H1 (cell line): Measurements from ENCODE around the gene SH3PXD2B. TPM values are rescaled to one million over a fixed set of nuclear protein-coding genes. Genes with fewer than 3 reads are reported as not detected.

Source experiments
- CTCF ChIA-PET: fragments of 300-600 bp; sonication (Branson Sonifier 250); formaldehyde crosslinking; loops from one replicate; lab custom pipeline; 2021; ENCODE audit not compliant: partially characterized antibody; lab: Charles Lee
- POLR2A ChIA-PET: fragments of 300-600 bp; sonication (Branson Sonifier 250); formaldehyde crosslinking; loops from one replicate; lab custom pipeline; 2021; ENCODE audit warnings: inconsistent platforms; ENCODE audit not compliant: partially characterized antibody; lab: Charles Lee
- DNase-seq, 2 experiments: peaks; one replicate each; pipeline versions ENCODE4 v3.0.0 to v3.0.0-alpha.2; 2010 to 2022; ENCODE audit warnings: low spot score in 2 of 2, low read depth in 1 of 2, mixed read lengths in 1 of 2
- FAIRE-seq: peaks from 2 replicates; lab custom pipeline; 2011; peaks lifted over from hg19 to GRCh38; lab: Jason Lieb, UNC
- H2AFZ ChIP-seq: 2 replicates; pipeline ENCODE4 v1.8.1; 2012; ENCODE audit warnings: low read length, inconsistent platforms
- H2AK5ac ChIP-seq: 2 replicates; pipeline ENCODE4 v1.6.1; 2013; ENCODE audit warnings: low read depth, low read length
- H2BK120ac ChIP-seq: replicated peaks from 2 replicates; pipeline ENCODE3; 2013; ENCODE audit warnings: low read depth, low read length, inconsistent platforms
- H2BK12ac ChIP-seq: 2 replicates; pipeline ENCODE4 v1.6.1; 2013; ENCODE audit warnings: low read depth, low read length
- H2BK15ac ChIP-seq: 2 replicates; pipeline ENCODE4 v1.6.1; 2013; ENCODE audit warnings: low read length
- H2BK20ac ChIP-seq: 2 replicates; pipeline ENCODE4 v1.6.1; 2013; ENCODE audit warnings: low read length
- H2BK5ac ChIP-seq: 2 replicates; pipeline ENCODE4 v1.6.1; 2013; ENCODE audit warnings: low read depth, low read length
- H3K14ac ChIP-seq: 2 replicates; pipeline ENCODE4 v1.6.1; 2013; ENCODE audit warnings: inconsistent platforms; ENCODE audit not compliant: insufficient read length
- H3K18ac ChIP-seq: 2 replicates; pipeline ENCODE4 v1.6.1; 2013; ENCODE audit warnings: low read length; ENCODE audit errors: extremely low read depth
- H3K23ac ChIP-seq: 2 replicates; pipeline ENCODE4 v1.6.1; 2013; ENCODE audit warnings: inconsistent platforms; ENCODE audit not compliant: insufficient read length
- H3K23me2 ChIP-seq: 2 replicates; pipeline ENCODE4 v1.6.1; 2013; ENCODE audit warnings: low read depth, low read length
- H3K27ac ChIP-seq: 2 replicates; pipeline ENCODE4 v1.6.1; 2011; ENCODE audit warnings: low read depth, low read length, inconsistent platforms
- H3K27me3 ChIP-seq, 4 experiments: replicated peaks in 1 of 4; 1 replicate in 1 of 4; 2 replicates in 3 of 4; pipeline versions ENCODE4 v1.6.1 to v1.8.1; 2011 to 2013; ENCODE audit warnings: low read length in 3 of 4, mild to moderate bottlenecking in 3 of 4, inconsistent platforms in 2 of 4, mixed read lengths in 2 of 4, moderate library complexity in 1 of 4; ENCODE audit not compliant: control insufficient read depth in 3 of 4, insufficient read depth in 3 of 4; ENCODE audit errors: extremely low read depth in 1 of 4
- H3K36me3 ChIP-seq, 4 experiments: 2 replicates each; pipeline versions ENCODE4 v1.6.1 to v1.8.1; 2011 to 2013; ENCODE audit warnings: mild to moderate bottlenecking in 4 of 4, low read length in 3 of 4, moderate library complexity in 2 of 4, control low read depth in 1 of 4, inconsistent platforms in 1 of 4; ENCODE audit not compliant: insufficient read depth in 4 of 4, control insufficient read depth in 2 of 4
- H3K4ac ChIP-seq: replicated peaks from 2 replicates; pipeline ENCODE3; 2013; ENCODE audit warnings: low read length, low read depth, mixed read lengths, inconsistent platforms; ENCODE audit not compliant: insufficient read length
- H3K4me1 ChIP-seq, 4 experiments: replicated peaks in 1 of 4; 1 replicate in 1 of 4; 2 replicates in 3 of 4; pipeline versions ENCODE4 v1.6.1 to v1.8.1; 2011 to 2013; ENCODE audit warnings: low read length in 3 of 4, inconsistent platforms in 2 of 4, mixed read lengths in 1 of 4; ENCODE audit not compliant: insufficient read depth in 4 of 4, control insufficient read depth in 3 of 4
- H3K4me2 ChIP-seq, 2 experiments: 2 replicates each; pipeline versions ENCODE4 v1.6.1 to v1.8.1; 2011 to 2013; ENCODE audit warnings: low read depth in 2 of 2, low read length in 2 of 2, control low read depth in 1 of 2, inconsistent platforms in 1 of 2, mild to moderate bottlenecking in 1 of 2; ENCODE audit not compliant: insufficient read depth in 1 of 2
- H3K4me3 ChIP-seq, 4 experiments: fragments of 200-600, 300-600 bp in 1 of 4; sonication (generic), shearing (Covaris generic), sonication (Bioruptor Twin) in 1 of 4; 2 replicates each; pipeline versions ENCODE4 v1.5.1 to v1.8.1; 2011 to 2016; ENCODE audit warnings: low read length in 4 of 4, low read depth in 3 of 4, control low read depth in 2 of 4, inconsistent platforms in 2 of 4, mild to moderate bottlenecking in 2 of 4, mixed read lengths in 1 of 4, moderate library complexity in 1 of 4; ENCODE audit not compliant: insufficient read depth in 2 of 4; ENCODE audit errors: extremely low read depth in 1 of 4
- H3K56ac ChIP-seq: replicated peaks from 2 replicates; pipeline ENCODE3; 2013; ENCODE audit warnings: low read depth, mild to moderate bottlenecking, mixed read lengths, low read length, inconsistent platforms; ENCODE audit not compliant: insufficient read length
- H3K79me1 ChIP-seq: 2 replicates; pipeline ENCODE4 v1.6.1; 2013; ENCODE audit warnings: low read depth, low read length, control low read depth
- H3K79me2 ChIP-seq, 2 experiments: 2 replicates each; pipeline versions ENCODE4 v1.6.1 to v1.8.1; 2012 to 2013; ENCODE audit warnings: low read length in 2 of 2, mild to moderate bottlenecking in 2 of 2, inconsistent platforms in 1 of 2; ENCODE audit not compliant: insufficient read depth in 2 of 2, control insufficient read depth in 1 of 2
- H3K9ac ChIP-seq, 4 experiments: replicated peaks in 1 of 4; 1 replicate in 1 of 4; 2 replicates in 3 of 4; pipeline versions ENCODE4 v1.6.1 to v1.8.1; 2011 to 2013; ENCODE audit warnings: low read depth in 3 of 4, low read length in 3 of 4, control low read depth in 2 of 4, mild to moderate bottlenecking in 2 of 4, moderate library complexity in 2 of 4, inconsistent platforms in 1 of 4; ENCODE audit errors: extremely low read depth in 1 of 4
- H3K9me3 ChIP-seq, 2 experiments: 2 replicates each; pipeline versions ENCODE4 v1.6.1 to v1.8.1; 2012 to 2013; ENCODE audit warnings: mild to moderate bottlenecking in 2 of 2, moderate library complexity in 2 of 2, control low read depth in 1 of 2, inconsistent platforms in 1 of 2, low read depth in 1 of 2, low read length in 1 of 2, mixed read lengths in 1 of 2; ENCODE audit not compliant: insufficient read depth in 2 of 2
- H4K20me1 ChIP-seq, 2 experiments: replicated peaks in 1 of 2; 2 replicates each; pipeline versions ENCODE3 to v1.8.1; 2011 to 2013; ENCODE audit warnings: inconsistent platforms in 2 of 2, low read length in 2 of 2, mild to moderate bottlenecking in 1 of 2; ENCODE audit not compliant: insufficient read depth in 2 of 2, control insufficient read depth in 1 of 2
- H4K5ac ChIP-seq: 2 replicates; pipeline ENCODE4 v1.6.1; 2013; ENCODE audit warnings: low read length, low read depth, mixed read lengths, inconsistent platforms; ENCODE audit not compliant: insufficient read length
- H4K8ac ChIP-seq: 2 replicates; pipeline ENCODE4 v1.8.0; 2013; ENCODE audit warnings: mild to moderate bottlenecking, moderate library complexity, low read length, inconsistent platforms; ENCODE audit not compliant: insufficient read depth; ENCODE audit errors: extremely low read depth
- H4K91ac ChIP-seq: replicated peaks from 2 replicates; pipeline ENCODE3; 2013; ENCODE audit warnings: low read length, mixed read lengths, inconsistent platforms; ENCODE audit not compliant: insufficient read length
- CBX5 ChIP-seq: fragments of 300-800, 300-1000 bp; sonication (generic); IDR thresholded peaks from 2 replicates; pipeline ENCODE4 v1.7.1; 2016; ENCODE audit warnings: antibody characterized with exemption, low read length, low read depth
- JUND ChIP-seq: IDR thresholded peaks from 2 replicates; pipeline ENCODE4 v1.6.1; 2011; ENCODE audit warnings: mild to moderate bottlenecking, improper control_type of control experiment, low read length
- ZNF274 ChIP-seq: IDR thresholded peaks from 2 replicates; pipeline ENCODE4 v1.7.0; 2012; ENCODE audit warnings: low read length, borderline replicate concordance; ENCODE audit errors: extremely low read depth
- WGBS, 2 experiments: shearing (Covaris generic) in 1 of 2; methylation state at CpG; one replicate each; pipeline versions ENCODE4 v1.1.6 to v1.1.7; 2013 to 2015; ENCODE audit warnings: low lambda C conversion rate in 2 of 2, mixed read lengths in 2 of 2, inconsistent platforms in 1 of 2, low coverage in 1 of 2, missing lambda C conversion rate in 1 of 2; ENCODE audit not compliant: insufficient replicate concordance in 2 of 2, insufficient coverage in 1 of 2, insufficient read length in 1 of 2; ENCODE audit errors: extremely low coverage in 1 of 2, missing lambda C conversion rate in 1 of 2; 5-methylcytosine and 5-hydroxymethylcytosine counted together
- polyA plus RNA-seq, 7 experiments: library from polyadenylated mRNA; depleted of rRNA in 3 of 7; stranded (reverse) in 5 of 7; unstranded in 2 of 7; fragments of >200 nt in 5 of 7; fragments of 200-250 nt in 2 of 7; gene quantifications; 1 replicate in 5 of 7; 2 replicates in 1 of 7; 4 replicates in 1 of 7; pipeline versions ENCODE4 v1.2.1 to v1.2.3, GENCODE V29; 2011 to 2013; ENCODE audit warnings: missing spikeins in 2 of 7, mixed read lengths in 2 of 7
- total RNA-seq: library from RNA; stranded (reverse); fragmentation: NEBNext Ultra II Directional; extraction: Animal tissue kit (Norgen Biotek cat#: 25700); gene quantifications from 2 replicates; pipeline ENCODE4 v1.2.1, GENCODE V29; 2021

The SH3PXD2B gene
- total and polyA plus RNA-seq, 2 of the 8 experiments (the other 6 are each of a cell fraction or from before 2014, with no cell fraction given) = 32.9 to 72.9 TPM

DNA sequence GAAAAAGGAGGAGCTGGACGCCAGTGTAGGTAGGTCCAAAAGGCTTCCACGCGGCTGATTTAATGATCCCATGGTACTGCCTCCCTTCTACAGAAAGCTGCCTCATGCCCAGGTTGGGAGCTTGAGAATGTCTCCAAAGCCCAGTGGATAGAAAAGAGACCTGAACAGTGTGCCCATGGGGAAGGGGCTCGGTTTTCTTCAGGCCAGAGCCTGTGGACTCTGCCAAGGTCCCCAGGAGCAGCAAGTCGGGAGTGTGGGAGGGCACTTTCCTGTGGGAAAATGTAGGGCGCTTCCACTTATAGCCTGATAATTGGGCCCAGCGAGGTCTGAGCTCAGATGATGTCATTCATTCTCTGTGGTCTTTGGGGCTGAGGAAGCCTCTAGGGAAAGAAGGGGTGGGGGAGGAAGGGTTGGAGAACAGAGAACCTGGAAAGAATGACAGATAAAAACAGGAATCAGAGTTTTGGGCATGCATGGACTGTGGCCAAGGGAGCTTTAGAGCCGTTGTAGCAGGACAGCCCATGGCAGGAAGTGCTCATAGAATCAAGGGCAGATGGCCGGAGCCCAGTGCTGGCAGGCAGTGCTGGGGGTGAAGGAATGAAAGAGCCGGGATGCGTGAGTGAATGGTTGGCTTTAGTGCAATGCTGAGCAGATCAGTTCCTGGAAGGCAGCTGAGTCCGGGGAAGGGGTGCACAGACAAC, 42.5 kb upstream of the SH3PXD2B start:
- H2BK5ac ChIP-seq = no peak overlapping the region
- H3K56ac ChIP-seq = no peak overlapping the region
- H2BK15ac ChIP-seq = no peak overlapping the region
- H3K4me2 ChIP-seq = no peak overlapping the region
- H3K23ac ChIP-seq = no peak overlapping the region
- no peak overlapping the region for H3K4ac ChIP-seq
- H3K23me2 ChIP-seq = no peaks in the 10 kb centered on the region
- no peak overlapping the region for H2BK120ac ChIP-seq
- no peaks in the 10 kb centered on the region for H4K20me1 ChIP-seq
- H4K8ac ChIP-seq = no peak overlapping the region
- H3K79me2 ChIP-seq = no peaks in the 10 kb centered on the region
- POLR2A ChIA-PET = interaction anchor here (1.0 kb wide), 1 partner anchor 13 kb away, joined by 3 read pairs; no protein-coding TSS in a partner anchor
- no peaks in the 10 kb centered on the region for H3K36me3 ChIP-seq
- H3K27ac ChIP-seq = no peak overlapping the region
- peak in 1 of 2 experiments; percentile 24 for DNase-seq
- no peak overlapping the region for H3K4me3 ChIP-seq
- no peak overlapping the region for H4K91ac ChIP-seq
- H2BK20ac ChIP-seq = no peak overlapping the region
- H3K9me3 ChIP-seq = no peaks in the 10 kb centered on the region
- TF ChIP-seq JUND (no peak), ZNF274 (no peak), CBX5 (no peak)
- no peaks in the 10 kb centered on the region for H3K4me1 ChIP-seq
- H2BK12ac ChIP-seq = no peak overlapping the region
- H4K5ac ChIP-seq = no peak overlapping the region
- no peak for FAIRE-seq
- no peak overlapping the region for H2AK5ac ChIP-seq
- H3K18ac ChIP-seq = no peak overlapping the region
- H2AFZ ChIP-seq = no peak overlapping the region; the same call in 1 of the 2 replicates
- peaks cover 0 to 2% (median 0%) of the 10 kb centered on the region in 4 experiments; a peak in 1 of 7 replicates for H3K27me3 ChIP-seq
- CTCF ChIA-PET = interaction anchor here (0.8 to 1.9 kb wide), 4 partner anchors 14 to 146 kb away, joined by 3 to 5 read pairs (median 3); no protein-coding TSS in a partner anchor
- H3K79me1 ChIP-seq = no peaks in the 10 kb centered on the region
- WGBS, 2 experiments = 87% methylated on average over 12 of the region's 12 CpGs; no CpG with 5 or more reads in 1 of the 2 experiments
- no peak overlapping the region for H3K14ac ChIP-seq
- H3K9ac ChIP-seq = no peak overlapping the region
